Limb (tissue), 2 donors: Measurements from ENCODE around the gene FAR2.
"Not testable (repeated sequence)": the region's sequence is repeated elsewhere in the genome, so short reads cannot be mapped to it uniquely, and the experiment has no call there.

Experiments
- DNase-seq, 2 donors: peaks; one replicate each; pipeline ENCODE4 v3.0.0-alpha.2; 2016; ENCODE audit errors: extremely low spot score in 2 of 2

The FAR2 gene

DNA sequence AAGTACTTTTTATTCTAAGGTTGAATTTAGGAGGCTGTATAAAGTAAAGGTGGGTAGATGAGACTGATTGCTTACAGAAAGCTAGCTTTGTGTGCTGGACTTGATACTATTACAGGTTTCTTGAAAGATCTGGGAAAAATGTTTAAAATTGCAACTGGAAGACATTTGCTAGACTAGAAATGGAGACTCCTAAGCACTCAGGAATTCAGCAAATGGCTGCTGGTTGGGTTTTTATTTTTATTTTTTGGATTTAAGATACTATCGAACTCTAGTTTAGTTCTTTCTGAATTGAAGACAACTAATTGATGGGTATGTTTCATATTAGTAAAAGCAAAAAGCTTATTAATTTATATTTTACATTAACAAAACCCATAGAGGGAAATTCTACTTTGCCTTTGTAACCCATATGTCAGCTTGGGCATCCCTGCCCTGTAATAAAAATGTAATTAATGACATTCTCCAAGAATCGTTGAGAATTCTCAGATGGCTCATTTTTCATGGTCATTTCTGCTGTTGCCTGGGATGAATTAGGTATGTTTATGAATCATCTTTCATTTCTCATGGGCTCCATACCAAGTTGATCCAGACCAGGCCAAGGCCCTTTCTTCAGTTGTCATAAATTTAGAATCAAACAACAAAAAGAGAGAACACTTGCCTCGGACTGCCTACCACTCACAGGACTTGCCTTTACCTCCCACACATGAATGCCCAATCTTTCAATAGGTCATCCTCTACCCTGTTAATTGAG, 129.8 kb downstream of the FAR2 start:
- DNase-seq = no peak

DNA sequence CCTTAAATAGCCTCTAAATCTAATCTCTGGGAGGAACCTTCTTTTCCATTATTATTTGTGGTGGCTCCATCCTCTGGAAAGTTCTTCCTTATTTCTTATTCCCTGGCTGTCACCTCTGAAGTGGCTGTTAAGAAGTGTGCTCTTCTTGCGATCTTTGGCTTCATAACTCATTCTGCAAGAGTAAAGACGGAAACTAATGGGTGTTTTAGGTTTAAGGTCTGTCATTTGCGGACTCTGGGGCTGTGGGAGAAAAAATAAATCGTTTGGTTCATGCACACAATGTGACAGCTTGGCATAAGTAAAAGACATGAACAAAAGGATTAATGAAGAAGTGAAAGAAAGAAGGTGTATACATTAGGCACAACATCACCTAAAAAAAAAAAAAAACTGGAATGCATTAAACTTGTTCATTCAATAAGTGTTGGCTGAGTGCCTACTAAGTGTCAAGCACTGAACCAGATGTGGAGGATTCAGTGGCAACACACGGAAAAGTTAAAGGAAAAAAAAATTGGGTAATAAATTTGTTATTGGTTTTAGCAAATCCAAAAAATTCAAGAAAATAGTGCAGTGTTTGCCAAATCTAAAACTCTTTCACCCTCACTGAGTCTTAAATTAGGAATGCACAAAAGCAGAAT, 132.4 kb downstream of the FAR2 start:
- DNase-seq = no peak

DNA sequence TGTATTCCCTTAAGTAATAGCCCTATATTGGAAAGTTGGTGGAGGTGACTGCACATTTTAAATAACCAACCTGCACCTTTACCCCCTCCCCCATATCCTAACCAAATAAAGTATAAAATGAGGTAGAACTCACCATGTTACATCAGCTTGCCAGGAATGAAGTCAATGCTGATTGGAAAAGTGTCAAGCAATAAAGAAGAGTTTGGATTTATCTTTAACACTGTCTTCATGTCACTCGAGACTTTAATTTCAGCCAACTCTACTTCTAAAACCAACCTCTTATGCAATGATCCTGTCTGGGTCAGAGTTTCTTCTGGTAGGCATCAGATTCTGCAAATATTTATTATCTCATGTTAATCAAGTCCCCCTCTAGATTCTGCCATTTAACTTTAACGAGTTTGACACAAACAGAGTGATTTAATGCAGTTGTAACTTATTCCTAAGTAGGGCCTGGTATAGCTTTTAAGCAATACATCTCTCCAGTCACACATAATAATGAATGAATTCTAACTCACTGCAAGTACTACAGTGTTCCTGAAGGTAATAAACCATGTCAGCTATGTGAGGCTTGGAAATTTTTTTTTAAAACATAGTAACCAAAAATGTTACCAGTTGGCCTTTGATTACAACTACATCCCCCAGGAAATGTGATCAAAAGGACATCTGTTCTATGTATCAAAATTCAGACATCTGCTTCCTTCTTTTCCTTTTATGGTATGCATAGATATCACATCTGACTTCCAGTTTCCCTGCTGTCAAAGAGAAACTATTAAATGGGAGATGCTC, 133.1 kb downstream of the FAR2 start:
- peak in 1 of 2 donors; percentile 49 for DNase-seq

DNA sequence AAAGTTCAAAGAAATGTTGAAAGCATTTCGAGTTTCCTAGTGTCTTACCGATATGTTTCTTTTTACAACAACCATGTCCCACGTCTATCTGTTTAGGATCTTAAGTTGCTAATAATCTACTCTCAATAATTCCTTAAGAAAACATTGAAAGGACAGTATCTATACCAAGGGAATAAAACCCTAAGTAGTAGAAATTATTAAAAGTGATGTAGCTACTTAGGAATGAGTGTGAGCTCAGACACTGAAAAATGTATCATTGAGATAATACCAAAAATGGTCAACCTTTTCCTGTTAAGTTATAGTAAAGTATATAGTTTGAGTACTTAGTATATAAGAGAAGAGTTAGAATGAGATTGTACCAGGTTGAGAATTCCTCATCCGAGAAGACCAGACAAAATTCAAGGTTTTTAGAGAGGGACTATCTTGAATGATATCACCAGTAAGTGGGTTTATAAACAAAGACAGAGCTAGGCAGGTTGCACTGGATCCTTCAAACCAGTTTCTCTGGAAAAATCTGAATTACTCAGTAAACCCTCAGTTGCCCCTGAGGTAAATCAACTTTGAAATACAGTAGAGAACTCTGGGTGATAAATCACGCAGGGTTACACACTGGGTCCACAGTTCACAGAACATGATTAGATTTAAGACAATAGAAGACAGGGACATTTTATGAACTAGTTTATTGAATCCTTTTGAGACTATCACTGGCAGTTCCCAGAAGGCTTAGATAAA, 135.1 kb downstream of the FAR2 start:
- DNase-seq = no peak

DNA sequence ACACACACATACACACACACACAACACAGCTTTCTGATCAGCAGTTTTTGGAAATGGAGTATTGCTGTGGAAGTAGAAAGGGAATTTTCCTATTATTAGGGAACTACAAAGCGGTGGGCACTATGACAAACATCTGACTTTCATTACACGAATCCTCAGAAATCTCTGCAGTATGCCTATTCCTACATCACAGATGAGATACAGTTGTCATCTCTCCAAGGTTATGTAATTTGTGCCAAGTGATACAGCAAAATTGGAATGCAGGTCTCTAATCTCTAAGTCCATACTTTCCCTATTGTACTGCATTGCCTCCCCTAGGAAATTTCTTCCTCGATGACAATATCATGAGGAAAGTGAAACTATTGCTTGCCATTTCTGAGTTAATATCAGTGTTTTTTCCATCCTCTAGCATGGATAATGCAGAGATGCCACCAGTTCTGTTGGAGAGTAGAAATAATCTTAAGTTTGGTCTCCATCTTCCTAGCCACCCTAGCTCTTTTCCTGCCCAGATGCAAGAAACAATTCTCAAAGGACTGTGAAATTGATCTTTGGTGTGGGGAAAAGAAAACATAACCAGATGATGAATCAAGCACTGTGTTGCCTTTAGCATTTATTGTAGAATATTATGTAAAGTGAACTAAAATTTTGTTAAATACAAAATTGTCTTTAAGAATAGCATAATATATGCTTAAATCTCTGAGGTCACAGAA, 137.2 kb downstream of the FAR2 start:
- DNase-seq = no peak

DNA sequence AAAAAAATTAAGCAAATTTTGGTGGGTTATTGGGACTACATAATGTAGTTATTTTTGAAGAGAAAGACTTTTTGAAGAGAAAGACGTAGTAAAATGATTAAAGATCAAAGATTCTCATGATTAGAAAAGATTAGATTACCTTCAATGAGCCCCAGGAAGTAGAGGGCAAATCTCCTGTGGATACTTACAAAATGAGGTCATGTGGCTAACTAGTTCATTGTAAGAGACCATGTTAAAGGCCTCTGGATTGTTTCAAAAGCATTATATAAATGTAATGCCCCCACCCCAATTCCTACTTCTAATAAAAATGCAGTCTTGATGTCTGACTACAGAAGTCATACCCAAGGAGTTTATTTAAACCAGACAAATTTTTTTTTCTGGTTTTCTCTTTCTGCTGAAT, 138.5 kb downstream of the FAR2 start:
- no peak for DNase-seq

DNA sequence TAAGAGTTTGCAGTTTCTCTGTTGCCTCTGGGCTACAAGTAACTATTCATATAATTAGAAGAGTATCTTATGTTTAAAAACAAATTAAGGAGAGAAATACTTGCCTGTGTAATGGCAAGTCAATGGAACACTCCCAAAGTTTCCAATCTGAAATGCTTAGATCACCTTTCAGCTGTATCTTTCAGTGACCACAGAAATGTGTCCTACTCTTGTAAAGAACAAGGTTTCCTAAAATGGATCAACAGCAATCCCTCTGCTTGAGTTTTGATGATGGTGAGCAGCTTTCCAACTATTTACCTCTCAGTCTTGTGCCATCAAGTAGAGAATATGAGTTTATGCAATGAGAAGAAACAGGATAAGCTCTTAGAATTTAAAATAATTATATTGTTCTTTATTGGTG, 139.0 kb downstream of the FAR2 start:
- DNase-seq = no peak

DNA sequence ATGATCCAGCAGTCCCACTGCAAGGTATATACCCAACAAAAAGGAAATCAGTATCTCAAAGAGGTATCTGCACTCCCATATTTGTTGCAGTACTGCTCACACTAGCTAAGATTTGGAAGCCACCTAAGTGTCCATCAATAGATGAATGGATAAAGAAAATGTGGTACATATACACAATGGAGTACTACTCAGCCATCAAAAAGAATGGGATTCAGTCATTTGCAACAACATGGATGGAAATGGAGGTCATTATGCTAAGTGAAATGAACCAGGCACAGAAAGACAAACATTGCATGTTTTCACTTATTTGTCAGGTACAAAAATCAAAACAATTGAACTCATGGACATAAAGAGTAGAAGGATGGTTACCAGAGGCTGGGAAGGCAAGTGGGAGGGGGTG, 141.4 kb downstream of the FAR2 start:
- not testable (repeated sequence) for DNase-seq

DNA sequence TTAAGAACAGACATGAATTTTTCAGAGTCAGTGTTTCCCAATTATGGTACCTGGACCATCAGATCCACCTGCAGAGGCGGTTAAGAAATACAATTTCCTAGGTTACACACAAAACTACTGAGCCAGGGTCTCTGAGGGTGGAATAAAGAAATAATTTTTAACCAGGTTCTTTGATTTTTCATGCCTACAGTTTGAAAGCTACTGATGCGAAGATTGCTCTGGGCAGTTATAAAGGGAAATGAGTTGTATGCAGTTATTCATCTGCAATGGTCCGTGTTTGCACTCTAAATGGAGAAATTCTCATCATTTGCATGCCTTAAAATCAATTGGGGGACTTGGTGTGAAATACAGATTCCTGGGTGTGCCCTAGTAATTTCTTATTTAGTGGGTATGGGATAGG, 142.1 kb downstream of the FAR2 start:
- DNase-seq = no peak

DNA sequence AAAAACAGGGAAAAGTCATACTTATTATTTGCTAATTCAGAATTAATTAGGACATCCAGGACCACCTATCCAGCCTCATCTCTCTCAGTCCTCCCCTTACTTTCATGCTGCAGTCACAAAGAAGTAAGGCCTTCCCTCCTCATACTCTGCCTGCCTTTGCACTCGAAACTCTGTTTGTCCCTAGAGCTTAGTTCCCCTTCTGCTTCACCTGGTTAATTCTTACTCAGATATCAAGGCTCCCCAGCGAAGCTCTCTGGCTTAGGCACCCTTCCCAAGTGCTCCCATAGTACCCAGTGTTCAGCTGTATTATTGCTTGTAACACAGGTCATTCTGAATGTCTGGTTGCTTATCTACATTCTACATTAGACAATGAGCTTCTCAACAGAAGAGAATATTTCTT, 150.6 kb downstream of the FAR2 start:
- no peak for DNase-seq

DNA sequence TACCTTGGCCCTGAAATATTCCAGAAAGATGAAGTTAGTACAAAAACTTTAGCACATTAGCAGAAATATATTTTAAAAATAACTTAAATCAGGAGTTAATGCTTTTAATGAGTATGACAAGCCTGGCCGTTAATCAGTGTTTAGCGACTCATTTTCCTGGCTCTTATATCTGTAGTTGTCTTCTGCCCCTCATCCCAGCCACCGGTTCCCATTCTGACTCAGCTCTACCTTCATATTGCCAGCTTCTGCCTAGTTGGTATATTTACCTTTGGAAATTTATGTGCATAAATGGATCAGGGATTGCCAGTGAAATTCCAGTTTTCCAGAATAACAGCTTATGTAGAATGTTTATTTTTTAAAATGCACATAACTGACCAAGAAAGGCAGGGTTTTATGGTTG, 152.0 kb downstream of the FAR2 start:
- no peak for DNase-seq

DNA sequence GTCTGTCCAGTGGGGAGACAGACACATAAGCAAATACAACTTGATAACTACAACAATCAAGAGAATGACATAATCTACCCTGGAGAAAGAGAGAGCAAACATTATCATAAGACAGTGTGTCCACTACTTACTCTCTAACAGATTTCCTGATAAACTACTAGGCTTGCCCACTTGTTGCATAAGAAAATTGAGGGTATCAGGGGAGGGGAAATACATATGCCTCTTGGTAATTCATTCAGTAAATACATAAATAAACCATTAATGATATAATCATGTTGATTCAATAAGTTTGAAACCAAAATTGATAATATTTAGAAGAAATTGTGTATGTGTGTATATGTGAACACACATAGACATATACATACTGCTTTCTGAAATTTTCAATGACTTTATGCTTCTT, 155.3 kb downstream of the FAR2 start:
- no peak for DNase-seq

DNA sequence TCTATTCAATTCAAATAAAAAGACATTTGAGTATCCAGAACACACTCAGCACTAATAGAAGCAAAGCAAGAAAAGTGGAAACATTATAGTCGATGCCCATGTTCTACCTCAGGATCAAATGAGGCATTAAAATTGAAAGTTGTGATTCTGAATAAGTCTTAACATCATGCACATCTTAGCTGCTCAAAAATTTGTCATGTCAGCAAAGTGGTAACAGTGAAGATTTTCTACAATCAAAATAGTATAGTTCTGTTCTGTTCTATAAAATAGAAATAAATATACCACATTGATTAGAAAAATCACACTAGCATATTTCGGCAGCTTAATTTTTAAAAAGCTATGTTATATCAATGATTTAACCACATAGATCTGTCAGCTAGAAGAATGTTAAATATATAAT, 157.2 kb downstream of the FAR2 start:
- no peak for DNase-seq

DNA sequence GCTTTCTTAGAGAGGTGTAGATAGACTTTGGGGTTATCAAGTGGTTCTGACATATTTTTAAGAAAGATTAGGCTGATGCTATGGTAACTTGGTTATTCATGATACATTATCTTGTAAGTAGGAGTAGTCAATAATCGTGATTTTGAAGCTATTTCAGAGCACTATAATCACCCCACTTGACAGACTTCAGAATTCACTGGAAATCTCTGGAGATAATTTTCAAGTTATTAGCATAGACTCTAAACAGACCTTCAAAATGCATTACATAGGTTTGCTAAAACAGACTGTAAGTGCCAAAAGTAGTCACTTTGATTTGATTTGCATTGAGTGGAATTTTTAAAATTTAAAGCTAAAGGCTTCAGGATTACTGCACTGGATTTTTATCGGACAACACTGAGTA, 157.6 kb downstream of the FAR2 start:
- no peak for DNase-seq

DNA sequence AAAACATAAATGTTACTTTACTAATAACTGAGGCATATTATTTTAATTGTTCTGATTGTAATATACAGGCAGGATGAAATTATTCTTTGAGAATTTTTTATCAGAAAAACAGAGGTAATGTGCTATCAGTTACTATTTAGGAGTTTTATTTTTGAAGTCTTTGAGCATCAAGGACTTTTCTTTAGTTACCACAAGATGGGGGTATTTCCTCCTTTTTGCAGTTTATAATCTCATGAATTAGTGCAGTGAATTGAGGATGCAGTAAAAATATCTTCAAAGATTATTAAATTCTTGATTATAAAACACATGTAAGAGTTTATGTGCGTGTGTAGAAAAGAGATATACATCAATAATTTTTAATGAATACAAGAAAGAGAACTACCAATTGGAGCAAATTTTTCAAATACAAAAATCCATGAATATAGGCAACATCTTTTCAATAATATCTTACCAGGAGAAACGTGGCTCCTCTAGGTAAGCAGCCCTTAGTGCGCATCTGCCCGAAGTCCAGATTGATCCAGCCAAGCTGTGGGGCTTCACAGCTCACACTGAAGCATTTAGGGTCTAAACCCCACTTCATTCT, 160.3 kb downstream of the FAR2 start:
- peak in 1 of 2 donors; percentile 26 for DNase-seq

DNA sequence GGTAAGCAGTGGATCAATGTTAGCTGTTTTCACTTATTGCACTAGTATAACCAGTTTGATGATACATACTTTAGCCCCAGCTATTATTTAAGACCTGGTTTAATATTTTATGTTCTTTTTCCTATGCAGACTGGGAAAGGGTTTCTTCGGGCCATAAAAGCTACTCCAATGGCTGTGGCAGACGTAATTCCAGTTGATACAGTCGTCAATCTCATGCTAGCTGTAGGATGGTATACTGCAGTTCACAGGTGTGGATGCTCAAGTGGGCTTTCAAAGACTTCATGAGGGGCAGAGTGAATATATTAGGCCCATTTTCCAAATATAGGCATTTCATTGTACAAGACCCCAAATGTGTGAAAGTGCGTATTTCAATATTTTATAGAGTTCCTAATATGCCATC, 161.8 kb downstream of the FAR2 start:
- no peak for DNase-seq

DNA sequence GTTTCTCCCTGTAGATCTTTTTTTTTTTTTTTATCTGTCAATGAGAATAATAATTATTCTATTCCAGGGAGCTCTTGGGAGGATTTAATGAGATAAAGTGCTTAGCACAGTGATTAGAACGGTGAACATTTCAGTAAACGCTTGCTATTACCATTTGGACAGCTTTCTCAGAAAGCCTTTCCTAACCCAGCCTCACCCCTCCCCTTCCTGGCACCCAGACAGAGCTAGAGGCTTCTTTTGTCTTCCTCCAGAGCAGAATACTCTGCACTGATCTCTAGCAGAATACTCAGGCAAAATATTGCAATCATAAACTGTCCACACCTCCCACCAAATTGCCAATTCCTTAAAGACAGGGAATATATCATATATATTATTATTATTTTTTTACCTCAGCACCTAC, 165.3 kb downstream of the FAR2 start:
- no peak for DNase-seq

DNA sequence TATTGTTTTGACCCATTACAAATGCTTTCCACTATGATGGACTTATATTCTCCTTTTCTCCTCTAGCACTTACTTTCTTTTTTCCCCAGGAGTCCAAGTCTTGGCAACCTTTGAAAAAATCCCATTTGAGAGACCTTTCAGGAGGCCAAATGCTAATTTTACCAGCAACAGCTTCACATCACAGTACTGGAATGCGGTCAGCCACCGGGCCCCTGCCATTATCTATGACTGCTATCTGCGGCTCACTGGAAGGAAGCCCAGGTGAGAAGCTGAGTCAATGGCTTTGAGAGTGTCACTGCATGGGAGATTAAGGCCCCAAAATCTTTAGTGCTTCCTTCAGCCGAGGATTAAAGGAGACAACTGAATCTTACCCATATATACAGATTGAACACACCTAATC, 167.7 kb downstream of the FAR2 start:
- no peak for DNase-seq

DNA sequence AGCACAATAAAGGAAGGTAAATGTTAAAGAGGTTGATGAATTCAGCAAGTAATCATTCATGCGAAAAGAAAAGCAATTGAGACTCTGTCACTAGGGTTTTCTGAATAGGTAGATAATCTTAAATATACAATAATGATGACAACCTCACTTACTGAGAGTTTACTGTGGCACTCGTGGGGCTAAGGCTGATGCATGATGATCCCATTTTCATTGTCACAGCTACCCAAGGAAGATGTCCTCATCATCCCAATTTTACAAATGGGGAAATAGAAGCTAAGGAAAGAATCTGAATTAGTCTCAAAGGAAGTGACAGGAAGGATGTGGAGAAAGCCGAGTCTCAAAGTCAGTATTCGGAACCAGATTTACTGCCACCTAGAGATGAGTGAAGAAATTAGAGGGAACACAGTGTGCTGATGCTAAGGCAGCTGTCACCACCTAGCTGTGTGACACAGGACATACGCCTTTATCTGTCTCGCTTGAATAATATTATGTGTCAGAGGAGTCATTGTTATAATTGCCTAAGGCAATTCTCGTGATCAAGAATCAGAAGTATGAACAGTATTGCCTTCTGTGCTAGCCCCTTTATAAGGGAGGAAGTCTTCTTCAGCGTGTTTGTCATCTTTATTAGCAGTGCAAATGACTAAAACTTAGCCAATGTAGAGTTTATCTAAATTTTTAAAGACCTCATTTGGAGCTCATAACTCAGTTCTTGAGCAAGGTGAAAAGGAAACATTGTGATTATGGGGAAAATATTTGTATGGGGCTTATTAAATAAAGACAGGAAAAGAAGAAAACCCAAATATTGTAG, 168.7 kb downstream of the FAR2 start:
- DNase-seq = peak in 1 of 2 donors; percentile 77
